ENCODE data around the gene ZNF582.
"Not testable (repeated sequence)": the region's sequence is repeated elsewhere in the genome, so short reads cannot be mapped to it uniquely, and the experiment has no call there.

ZNF582 gene

GRCh38 chr19:56351208-56351607 lies 42.1 kb downstream of the ZNF582 start:
- H3K27me3 ChIP-seq: no peaks in the 10 kb centered on the region
- no peaks in the 10 kb centered on the region for H3K4me1 ChIP-seq
- no peak overlapping the region for H3K27ac ChIP-seq
- H3K9ac ChIP-seq: no peak overlapping the region
- H3K9me3 ChIP-seq: no peaks in the 10 kb centered on the region
- H3K4me3 ChIP-seq: no peak overlapping the region
- TF ChIP-seq Cebpa-rat (IDR thresholded peaks at IDR 0.05): no peak
- H4K20me1 ChIP-seq: no peaks in the 10 kb centered on the region
- no peak overlapping the region for H3K4me2 ChIP-seq
- no peaks in the 10 kb centered on the region for H3K36me3 ChIP-seq

- Histone ChIP-seq H3K36me3 (no peaks in the 10 kb centered on the region), H3K4me2 (no peak overlapping the region), H3K9ac (no peak overlapping the region), H3K4me3 (no peak overlapping the region), H3K4me1 (no peaks in the 10 kb centered on the region), H3K9me3 (no peaks in the 10 kb centered on the region), H3K27me3 (no peaks in the 10 kb centered on the region), H3K27ac (no peak overlapping the region), H4K20me1 (no peaks in the 10 kb centered on the region)
- no peak for TF ChIP-seq Cebpa-rat (IDR thresholded peaks at IDR 0.05)
Measured at GRCh38 chr19:56350416-56351045, 42.8 kb downstream of the ZNF582 start.

- Histone ChIP-seq H3K27me3 (no peaks in the 10 kb centered on the region), H3K9me3 (peaks cover 2% of the 10 kb centered on the region), H3K4me3 (no peak overlapping the region), H3K27ac (no peak overlapping the region), H3K9ac (no peak overlapping the region), H3K4me1 (no peaks in the 10 kb centered on the region), H3K4me2 (no peak overlapping the region), H4K20me1 (no peaks in the 10 kb centered on the region), H3K36me3 (no peaks in the 10 kb centered on the region)
- TF ChIP-seq Cebpa-rat (IDR thresholded peaks at IDR 0.05): no peak
Measured at GRCh38 chr19:56348289-56348877, 45.0 kb downstream of the ZNF582 start.

DNA sequence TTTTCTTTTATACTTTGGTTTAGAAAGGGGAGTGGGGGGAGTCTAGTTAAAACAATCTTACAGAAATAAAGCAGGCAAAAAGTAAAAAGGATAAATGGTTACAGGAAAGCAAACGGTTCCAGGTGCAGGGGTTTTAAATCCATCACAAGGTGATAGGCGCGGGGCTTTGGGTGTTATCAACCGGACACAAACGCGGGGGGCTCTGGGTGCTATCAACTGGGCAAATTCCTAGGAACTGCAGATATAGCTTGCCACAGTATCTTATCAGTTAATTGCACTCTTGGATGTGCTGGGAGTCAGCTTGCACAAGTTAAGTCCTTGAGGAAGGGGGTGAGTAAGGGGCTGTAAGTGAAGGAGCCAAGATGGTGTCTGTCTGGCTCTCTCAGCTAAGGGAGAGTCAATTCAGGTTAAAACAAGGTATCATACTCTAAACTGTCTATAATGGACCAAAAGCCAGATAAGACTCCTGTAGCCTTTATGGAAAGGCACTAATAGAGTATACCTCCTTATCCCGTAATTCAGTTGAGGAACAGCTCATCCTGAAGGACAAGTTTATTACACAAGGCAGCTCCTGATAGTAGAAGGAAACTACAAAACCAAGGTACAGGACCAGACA lies 46.1 kb downstream of the ZNF582 start:
- Histone ChIP-seq H4K20me1 (no peaks in the 10 kb centered on the region), H3K4me3 (no peak overlapping the region), H3K27ac (no peak overlapping the region), H3K9me3 (peaks cover 14% of the 10 kb centered on the region), H3K4me1 (no peaks in the 10 kb centered on the region), H3K36me3 (no peaks in the 10 kb centered on the region), H3K9ac (no peak overlapping the region), H3K4me2 (no peak overlapping the region), H3K27me3 (no peaks in the 10 kb centered on the region)
- no peak for TF ChIP-seq Cebpa-rat (IDR thresholded peaks at IDR 0.05)

- H3K27me3 ChIP-seq: no peaks in the 10 kb centered on the region
- no peaks in the 10 kb centered on the region for H4K20me1 ChIP-seq
- TF ChIP-seq Cebpa-rat (IDR thresholded peaks at IDR 0.05): no peak
- no peaks in the 10 kb centered on the region for H3K4me1 ChIP-seq
- H3K4me3 ChIP-seq: no peak overlapping the region
- H3K4me2 ChIP-seq: no peak overlapping the region
- H3K9ac ChIP-seq: no peak overlapping the region
- H3K36me3 ChIP-seq: no peaks in the 10 kb centered on the region
- peaks cover 46% of the 10 kb centered on the region for H3K9me3 ChIP-seq
- no peak overlapping the region for H3K27ac ChIP-seq
Measured at GRCh38 chr19:56341948-56342347, 51.4 kb downstream of the ZNF582 start.

- peaks cover 46% of the 10 kb centered on the region for H3K9me3 ChIP-seq
- H3K36me3 ChIP-seq, H3K9ac ChIP-seq, H3K27me3 ChIP-seq, H3K4me3 ChIP-seq, H3K4me1 ChIP-seq, H3K27ac ChIP-seq, H4K20me1 ChIP-seq, H3K4me2 ChIP-seq: not testable (repeated sequence)
Measured at GRCh38 chr19:56339031-56339430, 54.3 kb downstream of the ZNF582 start.

DNA sequence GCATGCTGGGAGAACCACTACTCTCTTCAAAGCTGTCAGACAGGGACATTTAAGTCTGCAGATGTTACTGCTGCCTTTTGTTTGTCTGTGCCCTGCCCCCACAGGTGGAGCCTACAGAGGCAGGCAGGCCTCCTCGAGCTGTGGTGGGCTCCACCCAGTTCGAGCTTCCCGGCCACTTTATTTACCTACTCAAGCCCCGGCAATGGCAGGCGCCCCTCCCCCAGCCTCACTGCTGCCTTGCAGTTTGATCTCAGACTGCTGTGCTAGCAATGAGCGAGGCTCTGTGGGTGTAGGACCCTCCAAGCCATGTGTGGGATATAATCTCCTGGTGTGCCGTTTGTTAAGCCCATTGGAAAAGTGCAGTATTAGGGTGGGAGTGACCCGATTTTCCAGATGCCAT lies 56.3 kb downstream of the ZNF582 start:
- not testable (repeated sequence) for H3K27me3 ChIP-seq, H3K4me1 ChIP-seq, H3K4me2 ChIP-seq, H3K27ac ChIP-seq, H3K4me3 ChIP-seq, H3K36me3 ChIP-seq, H4K20me1 ChIP-seq, H3K9ac ChIP-seq
- peaks cover 32% of the 10 kb centered on the region for H3K9me3 ChIP-seq

DNA sequence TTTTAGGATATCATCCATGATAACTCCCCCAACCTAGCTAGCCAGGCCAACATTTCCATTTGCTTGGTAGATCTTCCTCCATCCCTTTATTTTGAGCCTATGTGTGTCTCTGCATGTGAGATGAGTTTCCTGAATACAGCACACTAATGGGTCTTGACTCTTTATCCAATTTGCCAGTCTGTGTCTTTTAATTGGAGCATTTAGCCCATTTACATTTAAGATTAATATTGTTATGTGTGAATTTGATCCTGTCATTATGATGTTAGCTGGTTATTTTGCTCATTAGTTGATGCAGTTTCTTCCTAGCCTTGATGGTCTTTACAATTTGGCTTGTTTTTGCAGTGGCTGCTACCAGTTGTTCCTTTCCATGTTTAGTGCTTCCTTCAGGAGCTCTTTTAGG lies 58.0 kb downstream of the ZNF582 start:
- not testable (repeated sequence) for H3K4me3 ChIP-seq, H3K27ac ChIP-seq, H3K36me3 ChIP-seq, H3K4me2 ChIP-seq, H3K9ac ChIP-seq, H4K20me1 ChIP-seq, H3K4me1 ChIP-seq, H3K27me3 ChIP-seq
- H3K9me3 ChIP-seq: peaks cover 18% of the 10 kb centered on the region

GRCh38 chr19:56333506-56333905 lies 59.8 kb downstream of the ZNF582 start:
- peaks cover 4% of the 10 kb centered on the region; the same call in 1 of the 2 replicates for H3K9me3 ChIP-seq
- no peak overlapping the region for H3K27ac ChIP-seq
- no peak overlapping the region for H3K4me3 ChIP-seq
- TF ChIP-seq Cebpa-rat (IDR thresholded peaks at IDR 0.05): no peak
- no peak overlapping the region for H3K4me2 ChIP-seq
- no peaks in the 10 kb centered on the region for H3K36me3 ChIP-seq
- no peaks in the 10 kb centered on the region for H4K20me1 ChIP-seq
- no peaks in the 10 kb centered on the region for H3K4me1 ChIP-seq
- H3K27me3 ChIP-seq: no peaks in the 10 kb centered on the region
- H3K9ac ChIP-seq: no peak overlapping the region

Measured in BLaER1 (cell line).